ENCODE measurements around the gene DPYSL3.
"Not testable (repeated sequence)": the region's sequence is repeated elsewhere in the genome, so short reads cannot be mapped to it uniquely, and the experiment has no call there.

Gene DPYSL3

DNA sequence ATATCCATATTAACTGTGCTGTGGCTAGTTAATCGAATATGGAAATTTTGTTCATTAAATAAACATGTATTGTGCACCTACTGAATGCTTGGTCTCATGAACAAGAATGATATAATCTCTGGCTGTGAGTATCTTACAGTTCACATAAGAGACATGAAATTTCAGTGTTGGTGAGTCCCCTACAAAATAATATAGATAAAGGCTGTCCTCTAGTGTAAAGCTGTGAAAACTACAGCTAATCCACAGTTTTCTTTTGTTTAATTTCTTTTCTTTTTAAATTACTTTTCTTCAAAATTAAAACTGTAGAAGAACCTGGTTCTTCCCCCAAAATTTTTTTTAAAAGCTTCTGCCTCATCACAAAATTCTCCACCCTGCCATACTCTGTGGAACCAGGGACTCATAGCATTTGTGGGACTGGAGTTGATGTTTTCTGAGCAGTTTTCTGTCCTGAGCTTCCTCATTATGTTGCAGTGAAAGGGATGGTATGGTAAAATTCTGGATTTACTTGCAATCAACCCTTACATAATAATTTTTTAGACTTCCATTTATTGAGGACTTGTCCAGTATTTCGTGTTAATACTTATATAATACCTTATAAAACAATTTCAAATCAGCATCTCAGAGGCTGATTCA is 140.0 kb downstream of the DPYSL3 start:
- DNase-seq (ENCODE audit: low spot score), result peak; percentile 11

GRCh38 chr5:147367381-147367780 is 142.5 kb downstream of the DPYSL3 start:
- DNase-seq (ENCODE audit: low spot score), result not testable (repeated sequence)

- no peak for DNase-seq (ENCODE audit: low spot score)
These were observed 148.3 kb downstream of the DPYSL3 start for GRCh38 chr5:147361441-147362175.

GRCh38 chr5:147360816-147361215 is 149.1 kb downstream of the DPYSL3 start:
- no peak for DNase-seq (ENCODE audit: low spot score)

- DNase-seq (ENCODE audit: low spot score), result no peak
These were observed 150.3 kb downstream of the DPYSL3 start for GRCh38 chr5:147359581-147359980.

GRCh38 chr5:147359101-147359500 is 150.8 kb downstream of the DPYSL3 start:
- DNase-seq (ENCODE audit: low spot score), result no peak

- no peak for DNase-seq (ENCODE audit: low spot score)
These were observed 160.6 kb downstream of the DPYSL3 start for GRCh38 chr5:147349241-147349640.

DNA sequence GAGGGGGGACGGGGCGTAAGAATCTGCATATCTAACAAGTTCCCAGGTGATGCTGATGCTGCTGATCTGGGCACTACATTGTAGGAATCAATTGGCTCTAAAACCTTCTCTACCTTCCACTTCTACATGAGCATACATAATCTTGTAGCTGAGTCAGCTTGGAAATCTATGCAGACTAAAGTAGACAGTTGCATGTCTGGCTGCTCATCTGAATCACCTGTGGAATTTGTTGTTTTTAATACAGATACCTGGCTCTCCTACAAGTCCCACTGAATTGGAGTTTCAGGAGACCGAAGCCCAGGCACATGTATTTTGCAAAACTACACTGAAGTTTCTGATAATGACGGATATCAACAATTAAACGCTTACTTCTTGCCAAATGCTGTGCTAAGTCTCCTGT is 161.4 kb downstream of the DPYSL3 start:
- DNase-seq (ENCODE audit: low spot score), result no peak

GRCh38 chr5:147348046-147348445 is 161.8 kb downstream of the DPYSL3 start:
- DNase-seq (ENCODE audit: low spot score), result no peak

DNA sequence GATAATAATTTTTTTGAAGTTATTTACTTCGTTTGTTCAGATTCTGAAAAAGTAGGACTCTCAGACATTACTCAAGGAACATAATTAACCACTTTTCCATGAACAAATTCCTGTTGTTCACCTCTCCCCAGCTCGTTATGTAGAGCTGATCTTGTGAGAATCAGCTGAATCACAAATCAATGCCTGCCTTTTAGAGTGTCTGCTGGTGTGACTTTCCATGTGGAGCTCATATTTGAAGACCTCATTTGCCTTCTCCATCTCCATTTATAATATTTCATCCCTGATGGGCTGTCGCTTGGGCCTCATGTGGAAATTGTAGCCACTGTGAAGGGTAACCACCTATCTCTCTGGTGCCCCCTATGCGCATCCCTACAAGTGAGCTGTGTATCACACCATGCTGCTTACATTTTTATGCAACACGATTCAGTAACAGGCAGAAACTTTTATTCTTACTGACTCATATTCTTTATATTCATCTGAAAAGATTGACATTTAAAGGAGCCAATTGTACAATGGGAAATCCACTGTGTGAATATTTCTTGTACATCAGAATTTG is 163.8 kb downstream of the DPYSL3 start:
- DNase-seq (ENCODE audit: low spot score), result no peak

GRCh38 chr5:147344861-147345260 is 165.0 kb downstream of the DPYSL3 start:
- DNase-seq (ENCODE audit: low spot score), result no peak

GRCh38 chr5:147341345-147341744 is 168.5 kb downstream of the DPYSL3 start:
- no peak for DNase-seq (ENCODE audit: low spot score)

- DNase-seq (ENCODE audit: low spot score), result no peak
These were observed 168.9 kb downstream of the DPYSL3 start for GRCh38 chr5:147340941-147341340.
